ENCODE data around the gene MLH1. TPM values are rescaled to one million over a fixed set of nuclear protein-coding genes. Genes with fewer than 3 reads are reported as not detected.
"Not testable (repeated sequence)": the region's sequence is repeated elsewhere in the genome, so short reads cannot be mapped to it uniquely, and the experiment has no call there.

The MLH1 gene
- polyA plus RNA-seq, 1 of the 3 experiments (the other 2 are of a cell fraction) = 24.0 TPM

DNA sequence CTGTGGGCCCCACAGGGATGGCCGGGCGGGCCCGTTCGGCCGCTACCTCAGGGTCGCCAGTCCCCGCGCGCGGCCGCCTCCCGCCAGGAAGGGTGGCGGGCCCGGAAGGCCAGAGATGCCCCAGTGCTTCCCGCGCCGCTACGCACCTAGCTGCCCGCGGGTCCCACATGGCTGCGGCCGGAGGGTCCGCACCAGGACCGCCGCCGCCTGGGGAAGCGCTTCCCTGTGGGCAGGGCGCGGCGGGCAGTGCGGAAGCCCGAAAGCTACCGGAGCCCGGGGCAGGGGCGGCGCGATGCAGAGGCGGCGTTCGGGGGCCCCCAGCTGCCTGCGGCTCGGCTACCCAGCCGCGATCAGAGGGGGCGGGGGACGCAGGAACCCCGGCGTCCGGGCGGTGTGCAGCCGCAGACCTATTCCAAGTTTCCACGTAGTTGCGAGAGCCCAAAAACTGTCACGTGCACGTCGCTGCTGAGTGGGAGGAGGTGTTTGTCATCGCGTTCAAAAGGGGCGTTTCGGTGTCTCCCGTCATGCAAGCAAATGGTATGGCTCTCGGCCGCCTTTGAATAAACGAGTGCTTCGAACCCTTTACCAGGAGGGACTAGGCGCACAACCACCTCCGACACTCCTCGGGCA, 48.6 kb upstream of the MLH1 start, which contains the start of gene TRANK1 (continued):
- no peak for TF ChIP-seq GABPA (IDR thresholded peaks at IDR 0.05; ENCODE audit: low read depth)
- TF ChIP-seq GATA2 (CRISPR knock-in tag; IDR thresholded peaks at IDR 0.05) = no peak
- no peak for TF ChIP-seq TAF1 (IDR thresholded peaks at IDR 0.05; ENCODE audit: borderline replicate concordance, low read depth, low read length)
- TF ChIP-seq SIN3A (IDR thresholded peaks at IDR 0.05; ENCODE audit: borderline replicate concordance, low read depth, low read length) = no peak
- no peak for TF ChIP-seq YY1 (IDR thresholded peaks at IDR 0.05; ENCODE audit: low read depth)
- TF ChIP-seq MAX (IDR thresholded peaks at IDR 0.05; ENCODE audit: low read depth) = no peak
- no peak for TF ChIP-seq MXI1 (IDR thresholded peaks at IDR 0.05; ENCODE audit: low read depth, low read length)
- no peak for TF ChIP-seq POLR2AphosphoS5 (IDR thresholded peaks at IDR 0.05; ENCODE audit: low read depth, low read length)
- no peak for TF ChIP-seq FOXM1 (IDR thresholded peaks at IDR 0.05; ENCODE audit: low read depth)
- no peak for TF ChIP-seq RAD21 (IDR thresholded peaks at IDR 0.05; ENCODE audit: low read length)

- POLR2A ChIA-PET = no interaction called here
- WGBS (ENCODE audit: low lambda C conversion rate) = 90% methylated on average over 21 of the region's 28 CpGs
- Histone ChIP-seq H3K4me1 (ENCODE audit: control insufficient read depth in 1 of 2, insufficient read depth in 2 of 2, low read depth in 1 of 2, low read length in 1 of 2) (no peaks in the 10 kb centered on the region), H3K27ac (ENCODE audit: low read depth in 2 of 2, low read length in 1 of 2) (no peak overlapping the region), H3K4me3 (ENCODE audit: low read depth in 2 of 2, low read length in 1 of 2) (no peak overlapping the region; a peak in 1 of 4 replicates), H3K9me3 (peaks cover 3% of the 10 kb centered on the region; the same call in 1 of the 2 replicates), H3F3A (replicated peaks; ENCODE audit: insufficient read depth) (no peaks in the 10 kb centered on the region), H3K27me3 (ENCODE audit: insufficient read depth) (no peaks in the 10 kb centered on the region; the same call in 1 of the 2 replicates), H3K9me2 (no peaks in the 10 kb centered on the region), H3K9ac (no peak overlapping the region), H3K36me3 (replicated peaks in 1 of 2; ENCODE audit: control insufficient read depth in 1 of 2, insufficient read depth in 2 of 2, low read length in 1 of 2) (no peaks in the 10 kb centered on the region), H2AFZ (ENCODE audit: low read depth) (no peak overlapping the region), H3K4me2 (no peak overlapping the region), H4K20me1 (ENCODE audit: insufficient read depth) (no peaks in the 10 kb centered on the region), H3K79me2 (ENCODE audit: insufficient read depth) (no peaks in the 10 kb centered on the region)
- no peak for TF ChIP-seq CTCF (IDR thresholded peaks at IDR 0.05)
- TF ChIP-seq GATA2 (CRISPR knock-in tag; IDR thresholded peaks at IDR 0.05) = no peak
- TF ChIP-seq TEAD4 (IDR thresholded peaks at IDR 0.05; ENCODE audit: borderline replicate concordance, insufficient read depth) = no peak
- no peak for TF ChIP-seq REST (IDR thresholded peaks at IDR 0.05; ENCODE audit: low read depth, low read length)
- TF ChIP-seq SMC3 (IDR thresholded peaks at IDR 0.05; ENCODE audit: low read depth, low read length) = no peak
- TF ChIP-seq RXRA (IDR thresholded peaks at IDR 0.05; ENCODE audit: borderline replicate concordance, low read depth) = no peak
- TF ChIP-seq ELF1 (IDR thresholded peaks at IDR 0.05) = no peak
- TF ChIP-seq NFIC (IDR thresholded peaks at IDR 0.05; ENCODE audit: borderline replicate concordance) = no peak
- no peak for TF ChIP-seq EP300 (IDR thresholded peaks at IDR 0.05; ENCODE audit: borderline replicate concordance in 1 of 2, low read depth in 1 of 2, low read length in 1 of 2)
- CTCF ChIA-PET = no interaction called here
- DNase-seq = no peak
These were observed 47.9 kb upstream of the MLH1 start for GRCh38 chr3:36945333-36945980.

DNA sequence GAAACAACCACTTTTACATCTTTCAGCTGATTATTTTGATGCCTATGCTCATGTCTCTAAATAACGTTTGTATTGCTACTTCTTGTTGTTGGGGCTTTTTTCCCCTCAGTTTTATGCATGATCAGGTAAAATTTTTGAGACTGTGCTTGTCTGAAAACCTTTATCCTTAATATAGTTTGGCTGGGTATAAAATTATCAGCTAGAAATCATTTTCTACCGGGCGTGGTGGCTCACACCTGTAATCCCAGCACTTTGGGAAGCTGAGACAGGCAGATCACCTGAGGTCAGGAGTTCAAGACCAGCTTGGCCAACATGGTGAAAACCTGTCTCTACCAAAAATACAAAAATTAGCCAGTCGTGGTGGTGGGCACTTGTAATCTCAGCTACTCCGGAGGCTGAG, 45.5 kb upstream of the MLH1 start:
- H3K9me2 ChIP-seq; POLR2A ChIA-PET; H3K9me3 ChIP-seq; H4K20me1 ChIP-seq (ENCODE audit: insufficient read depth); H3K4me2 ChIP-seq; H3K27ac ChIP-seq (ENCODE audit: low read depth in 2 of 2, low read length in 1 of 2); H3K9ac ChIP-seq; H2AFZ ChIP-seq (ENCODE audit: low read depth); H3K4me3 ChIP-seq (ENCODE audit: low read depth in 2 of 2, low read length in 1 of 2); DNase-seq; H3K79me2 ChIP-seq (ENCODE audit: insufficient read depth); H3K27me3 ChIP-seq (ENCODE audit: insufficient read depth); H3K4me1 ChIP-seq (ENCODE audit: control insufficient read depth in 1 of 2, insufficient read depth in 2 of 2, low read depth in 1 of 2, low read length in 1 of 2); H3F3A ChIP-seq (replicated peaks; ENCODE audit: insufficient read depth); H3K36me3 ChIP-seq (replicated peaks in 1 of 2; ENCODE audit: control insufficient read depth in 1 of 2, insufficient read depth in 2 of 2, low read length in 1 of 2): not testable (repeated sequence)
- CTCF ChIA-PET = interaction anchor here (3.3 kb wide), 1 partner anchor 11 kb away, joined by 12 read pairs; no protein-coding TSS in a partner anchor
- WGBS (ENCODE audit: low lambda C conversion rate) = 60% methylated on average over 5 of the region's 5 CpGs
